ENCODE results near the gene NCOA1.
A peak's percentile ranks its signal among the peaks of the same experiment; 100 is the strongest.
"Not testable (repeated sequence)": the region's sequence is repeated elsewhere in the genome, so short reads cannot be mapped to it uniquely, and the experiment has no call there.

Gene NCOA1

GRCh38 chr2:24576146-24576545, 85.1 kb downstream of the NCOA1 start:
- no peak for DNase-seq (ENCODE audit: low read depth in 2 of 2)

DNA sequence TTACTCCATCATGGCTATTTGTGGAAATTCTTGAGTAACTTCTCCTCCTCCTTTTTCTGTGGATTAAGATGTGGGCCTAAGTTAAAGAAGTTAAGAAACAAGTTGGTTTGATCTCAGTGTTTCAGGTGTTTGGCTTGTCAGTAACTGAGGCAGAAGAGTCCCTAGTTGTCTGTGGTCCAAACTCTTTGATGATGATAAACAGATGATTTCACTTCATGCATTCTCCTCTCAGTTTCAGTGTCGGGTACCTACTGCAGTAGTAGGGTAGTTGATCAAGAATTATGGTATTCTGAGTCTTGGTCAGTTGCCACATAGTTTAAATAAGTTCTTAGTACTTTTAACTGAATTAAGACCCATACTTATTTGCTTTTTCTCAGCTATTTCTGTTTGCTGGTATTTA, 85.6 kb downstream of the NCOA1 start:
- no peak for DNase-seq (ENCODE audit: low read depth in 2 of 2)

DNA sequence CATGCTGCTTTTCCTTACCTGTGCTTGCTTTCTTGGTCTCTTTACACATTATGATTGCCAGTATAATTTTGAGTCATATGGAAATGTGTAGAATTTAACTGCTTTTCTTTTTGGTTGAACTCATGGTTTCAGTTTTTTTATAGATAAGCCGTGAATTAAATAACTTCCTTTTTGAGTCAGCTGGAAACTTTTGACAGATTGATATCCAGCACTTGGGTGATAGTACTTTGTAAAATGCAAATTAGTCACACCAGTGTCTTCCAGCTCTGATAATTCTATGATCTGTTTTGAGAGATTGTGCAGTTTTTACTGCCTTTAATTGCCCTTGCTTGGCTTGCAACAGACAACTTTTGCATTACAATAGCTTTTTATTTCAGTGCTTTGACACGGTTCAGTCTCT, 86.4 kb downstream of the NCOA1 start:
- DNase-seq (ENCODE audit: low read depth in 2 of 2): no peak

DNA sequence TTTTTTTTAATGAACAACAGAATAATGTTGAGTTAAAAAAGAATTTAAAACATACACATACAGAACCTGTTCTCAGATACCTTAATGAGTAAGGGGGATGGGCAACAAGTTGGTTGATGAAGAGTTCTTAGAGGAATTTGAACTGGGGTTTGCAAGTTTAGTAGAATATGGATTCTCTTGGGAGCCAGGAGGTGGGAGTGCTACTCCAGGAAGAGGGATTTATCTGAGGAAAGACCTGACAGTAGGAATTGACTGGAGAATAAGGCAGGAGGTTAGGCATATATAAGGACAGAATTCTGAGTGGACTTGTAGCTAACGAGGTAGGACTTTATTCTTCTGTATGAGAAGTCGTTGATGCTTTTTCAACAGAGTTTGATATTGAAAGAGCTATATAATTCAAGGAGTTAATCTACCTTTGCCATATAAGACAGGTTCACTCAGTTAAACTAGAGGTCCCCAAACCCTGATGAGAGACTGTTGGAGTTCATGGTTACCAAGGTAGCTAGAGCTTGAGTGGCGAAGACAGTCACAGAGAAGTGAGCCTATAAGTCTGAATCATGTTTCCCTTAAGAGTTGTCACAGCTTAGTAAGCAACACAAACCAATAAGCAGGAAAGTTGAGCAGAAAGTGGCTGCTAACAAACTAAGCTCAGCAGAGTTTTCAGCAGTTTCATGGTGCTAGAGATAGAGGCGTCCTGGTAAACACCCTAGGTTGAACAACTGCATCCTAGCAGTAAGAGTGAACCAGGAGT, 88.2 kb downstream of the NCOA1 start:
- no peak for DNase-seq (ENCODE audit: low read depth in 2 of 2)

DNA sequence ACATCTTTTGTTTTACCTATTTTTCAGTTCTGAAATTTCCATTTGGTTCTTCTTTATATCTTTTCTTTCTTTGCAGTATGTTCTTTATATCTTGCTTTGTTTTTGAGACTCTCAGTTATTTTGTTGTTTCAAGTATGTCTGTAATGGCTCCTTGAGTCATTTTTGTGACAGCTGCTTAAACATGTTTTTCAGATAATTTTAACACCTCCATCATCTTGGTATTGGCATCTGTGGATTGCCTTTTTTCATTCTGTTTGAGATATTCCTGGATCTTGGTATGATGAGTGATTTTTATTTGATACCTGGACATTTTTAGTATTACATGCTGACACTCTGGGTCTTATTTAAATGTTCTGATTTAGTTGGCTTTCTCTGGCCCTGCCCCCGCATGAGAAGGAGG, 89.5 kb downstream of the NCOA1 start:
- no peak for DNase-seq (ENCODE audit: low read depth in 2 of 2)

- DNase-seq (ENCODE audit: low read depth in 2 of 2): not testable (repeated sequence)
These were observed 90.9 kb downstream of the NCOA1 start for GRCh38 chr2:24581971-24582370.

DNA sequence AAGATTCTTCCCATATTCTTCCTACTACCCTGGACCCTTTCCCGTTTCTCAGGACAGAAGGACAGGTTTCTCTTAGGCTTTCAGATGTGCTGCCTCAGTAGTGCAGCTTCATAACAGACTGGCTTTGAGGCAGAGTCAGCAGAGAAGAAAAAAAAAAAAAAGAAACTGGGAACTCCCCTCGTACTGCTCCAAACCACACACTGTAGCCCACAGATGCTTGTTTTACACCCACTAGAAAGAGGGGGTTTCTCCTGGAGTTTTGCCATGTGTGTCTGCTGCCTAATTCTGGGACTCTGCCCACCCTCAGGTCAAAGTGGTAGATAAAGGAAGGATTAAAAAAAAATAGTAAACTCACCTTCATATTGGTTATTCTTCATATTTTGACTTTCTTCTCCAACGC, 95.9 kb downstream of the NCOA1 start:
- DNase-seq (ENCODE audit: low read depth in 2 of 2): peak in 1 of 2 donors; percentile 18

GRCh38 chr2:24588294-24588693, 97.2 kb downstream of the NCOA1 start:
- no peak for DNase-seq (ENCODE audit: low read depth in 2 of 2)

DNA sequence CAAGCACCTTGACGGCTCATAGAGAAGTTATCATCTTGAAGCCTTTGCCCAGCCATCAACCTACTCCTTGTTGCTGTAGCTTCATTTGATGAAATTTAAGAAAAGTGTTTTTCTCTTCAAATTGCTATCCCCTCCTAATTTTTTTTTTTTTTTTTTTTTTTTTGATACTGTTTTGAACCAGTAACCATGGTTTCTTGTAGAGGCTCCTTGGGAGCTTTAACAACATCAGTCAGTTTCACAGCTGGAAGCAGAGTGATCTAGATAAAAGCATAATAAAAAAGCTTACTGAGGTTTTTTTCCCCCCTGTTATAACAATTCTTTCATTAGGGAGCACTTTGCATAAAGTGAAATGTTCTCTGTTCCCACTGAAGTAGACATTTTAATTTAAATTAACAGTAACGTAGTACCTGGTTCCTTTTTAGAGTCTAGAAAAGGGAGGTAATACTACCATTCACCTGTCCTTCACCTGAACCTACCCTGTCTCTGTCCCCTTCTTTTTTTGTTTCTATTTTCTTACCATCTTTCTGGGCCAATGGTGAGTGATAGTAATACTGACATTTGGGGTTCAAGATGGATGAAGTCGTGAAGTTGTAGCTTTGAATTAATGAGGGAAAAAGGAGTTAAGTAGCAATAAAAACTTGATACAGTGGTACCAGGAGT, 101.5 kb downstream of the NCOA1 start:
- DNase-seq (ENCODE audit: low read depth in 2 of 2): no peak

DNA sequence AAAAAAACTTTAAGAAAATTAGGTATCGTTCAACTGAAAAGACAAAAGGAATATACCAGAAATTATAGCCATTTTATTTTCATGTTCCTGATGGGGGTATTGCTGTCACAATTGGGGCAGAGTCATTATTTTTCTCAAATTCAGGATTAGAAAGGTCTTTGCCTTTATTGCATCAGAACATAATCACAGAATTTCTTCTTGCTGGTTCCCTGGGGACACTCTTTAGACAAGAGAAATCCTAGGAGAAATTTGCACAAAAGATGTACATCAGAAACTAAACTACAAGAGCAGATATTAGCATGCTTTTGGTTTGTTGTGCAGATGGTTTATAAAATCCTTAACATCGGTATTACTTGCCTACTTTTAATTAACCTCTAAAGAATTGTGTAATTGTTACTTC, 103.2 kb downstream of the NCOA1 start:
- no peak for DNase-seq (ENCODE audit: low read depth in 2 of 2)

DNA sequence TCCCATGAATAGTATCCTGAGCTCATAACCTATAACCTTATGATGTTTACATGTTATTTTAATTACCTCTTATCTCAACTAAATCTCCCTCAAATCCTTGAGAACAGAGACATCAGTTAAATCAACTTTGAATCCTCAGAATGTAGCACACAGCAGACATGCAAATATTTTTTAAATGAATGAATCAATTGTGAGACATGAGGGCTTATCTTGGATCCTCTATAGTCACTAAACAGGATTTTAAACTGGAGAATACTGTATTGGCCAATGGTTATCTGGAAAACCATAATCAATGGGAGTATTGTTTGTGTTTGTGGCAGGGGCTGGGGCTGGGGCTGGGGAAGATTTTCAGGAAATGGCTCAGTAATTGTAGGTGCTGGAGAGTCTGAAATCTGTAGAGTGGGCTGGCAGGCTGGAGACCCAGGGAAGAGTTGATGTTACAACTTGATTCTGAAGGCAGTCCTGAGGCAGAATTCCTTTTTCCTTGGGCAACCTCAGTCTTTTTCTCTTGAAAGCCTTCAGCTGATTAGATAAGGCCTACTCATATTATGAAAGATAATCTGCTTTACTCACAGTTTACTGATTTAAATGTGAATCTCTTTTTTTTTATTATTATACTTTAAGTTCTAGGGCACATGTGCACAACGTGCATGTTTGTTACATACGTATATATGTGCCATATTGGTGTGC, 106.3 kb downstream of the NCOA1 start:
- no peak for DNase-seq (ENCODE audit: low read depth in 2 of 2)

DNA sequence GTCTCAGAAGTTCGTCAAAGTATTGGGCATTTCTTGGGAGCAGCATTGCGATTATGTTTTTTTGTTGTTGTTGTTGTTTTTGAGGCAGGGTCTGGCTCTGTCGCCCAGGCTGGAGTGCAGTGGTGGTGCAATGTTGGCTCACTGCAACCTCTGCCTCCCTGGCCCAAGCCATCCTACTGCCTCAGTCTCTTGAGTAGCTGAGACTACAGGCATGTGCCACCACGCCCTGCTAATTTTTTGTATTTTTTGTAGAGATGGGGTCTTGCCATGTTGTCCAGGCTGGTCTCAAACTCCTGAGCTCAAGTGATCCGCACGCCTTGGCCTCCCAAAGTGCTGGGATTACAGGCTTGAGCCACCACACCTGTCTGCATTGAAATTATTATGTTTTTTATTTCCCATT, 109.1 kb downstream of the NCOA1 start:
- not testable (repeated sequence) for DNase-seq (ENCODE audit: low read depth in 2 of 2)

GRCh38 chr2:24611631-24612030, 120.6 kb downstream of the NCOA1 start:
- no peak for DNase-seq (ENCODE audit: low read depth in 2 of 2)

DNA sequence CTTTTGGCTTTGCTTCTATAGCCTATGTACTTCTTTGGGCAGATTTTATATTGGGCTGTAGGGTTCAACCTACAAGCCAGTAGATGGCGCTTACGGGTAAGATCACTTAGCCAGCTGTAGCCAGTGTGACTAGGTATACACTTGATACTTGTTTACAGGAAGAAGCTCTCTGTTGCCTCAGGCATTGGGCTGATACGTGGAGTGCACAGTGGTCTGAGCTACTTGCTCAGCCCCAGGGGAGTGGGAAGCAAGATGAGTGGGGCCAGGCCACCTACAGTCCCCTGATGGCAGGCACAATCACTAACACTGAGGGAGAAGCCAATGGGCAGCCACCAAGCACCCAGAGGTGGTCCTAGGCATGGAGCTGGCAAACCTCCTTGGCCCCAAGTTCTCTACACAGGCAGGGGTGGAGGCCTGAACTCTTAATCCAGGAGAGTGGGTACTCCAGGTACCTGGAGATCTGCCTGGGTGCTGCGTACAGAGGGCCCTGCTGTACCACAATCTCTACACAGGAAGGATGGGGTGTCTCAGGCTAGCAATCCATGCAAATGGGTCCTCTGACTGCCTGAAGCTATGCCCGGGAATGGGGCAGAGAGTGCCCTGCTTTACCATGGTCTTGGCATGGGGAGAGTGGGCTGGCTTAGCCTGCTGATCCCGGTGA, 122.2 kb downstream of the NCOA1 start:
- peak in 1 of 2 donors; percentile 3 for DNase-seq (ENCODE audit: low read depth in 2 of 2)

- DNase-seq (ENCODE audit: low read depth in 2 of 2): no peak
These were observed 125.6 kb downstream of the NCOA1 start for GRCh38 chr2:24616616-24617015.

DNA sequence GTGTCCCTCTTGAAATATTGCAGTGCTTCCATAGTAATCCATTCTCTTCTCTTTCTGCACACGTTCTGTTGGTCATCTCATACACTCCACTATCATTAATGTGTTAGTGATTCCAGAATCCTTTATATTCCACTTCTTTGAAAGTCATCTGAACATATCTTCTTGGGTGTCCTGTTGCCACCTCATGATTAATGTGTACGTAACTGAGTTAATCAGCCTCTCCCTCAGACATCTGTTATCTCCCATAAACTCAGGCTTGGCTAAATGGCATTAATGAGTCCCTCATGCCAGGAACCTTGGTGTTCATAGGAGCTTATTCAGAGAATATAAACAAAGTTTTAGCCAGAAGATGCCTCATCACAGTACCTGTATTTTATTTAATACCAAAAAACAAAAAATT, 126.4 kb downstream of the NCOA1 start:
- no peak for DNase-seq (ENCODE audit: low read depth in 2 of 2)

- DNase-seq (ENCODE audit: low read depth in 2 of 2): no peak
These were observed 127.1 kb downstream of the NCOA1 start for GRCh38 chr2:24618144-24618543.

DNA sequence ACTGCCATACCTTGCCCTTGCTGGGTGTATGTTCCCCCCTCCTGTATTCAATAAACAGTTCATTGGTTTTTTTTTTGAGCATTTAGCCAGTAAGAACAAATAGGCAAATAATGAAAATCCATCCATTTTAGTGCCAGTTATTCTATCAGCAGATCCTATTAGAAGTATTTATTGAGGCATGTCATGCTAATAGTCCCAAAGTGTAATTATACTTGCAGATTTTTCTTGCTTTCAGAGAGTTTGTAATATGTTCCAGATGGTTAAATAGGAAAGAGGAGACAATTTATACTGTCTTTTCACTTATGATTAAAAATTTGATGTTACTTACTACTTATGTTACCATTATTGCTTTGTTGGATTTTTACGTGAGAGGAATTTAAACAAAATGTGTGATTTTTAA, 127.6 kb downstream of the NCOA1 start:
- no peak for DNase-seq (ENCODE audit: low read depth in 2 of 2)

DNA sequence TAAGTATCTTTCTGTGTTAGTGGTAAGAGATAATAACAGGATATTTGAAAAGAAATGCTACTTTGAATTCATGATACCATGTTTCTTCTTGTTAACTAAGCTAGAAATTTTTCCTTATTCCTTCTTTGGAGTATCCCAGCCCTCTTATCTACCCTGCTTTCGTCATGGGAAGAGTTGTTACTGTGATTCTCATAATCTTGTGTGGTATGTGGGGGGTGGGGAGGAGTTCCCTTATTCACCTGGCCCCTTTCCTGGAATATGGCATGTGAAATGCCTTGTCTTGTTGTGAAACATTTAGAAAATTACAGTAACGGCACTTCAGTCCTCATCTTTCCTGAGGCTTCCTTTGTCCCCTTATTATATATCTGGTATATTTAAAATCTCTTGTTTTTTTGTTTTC, 129.9 kb downstream of the NCOA1 start:
- no peak for DNase-seq (ENCODE audit: low read depth in 2 of 2)

DNA sequence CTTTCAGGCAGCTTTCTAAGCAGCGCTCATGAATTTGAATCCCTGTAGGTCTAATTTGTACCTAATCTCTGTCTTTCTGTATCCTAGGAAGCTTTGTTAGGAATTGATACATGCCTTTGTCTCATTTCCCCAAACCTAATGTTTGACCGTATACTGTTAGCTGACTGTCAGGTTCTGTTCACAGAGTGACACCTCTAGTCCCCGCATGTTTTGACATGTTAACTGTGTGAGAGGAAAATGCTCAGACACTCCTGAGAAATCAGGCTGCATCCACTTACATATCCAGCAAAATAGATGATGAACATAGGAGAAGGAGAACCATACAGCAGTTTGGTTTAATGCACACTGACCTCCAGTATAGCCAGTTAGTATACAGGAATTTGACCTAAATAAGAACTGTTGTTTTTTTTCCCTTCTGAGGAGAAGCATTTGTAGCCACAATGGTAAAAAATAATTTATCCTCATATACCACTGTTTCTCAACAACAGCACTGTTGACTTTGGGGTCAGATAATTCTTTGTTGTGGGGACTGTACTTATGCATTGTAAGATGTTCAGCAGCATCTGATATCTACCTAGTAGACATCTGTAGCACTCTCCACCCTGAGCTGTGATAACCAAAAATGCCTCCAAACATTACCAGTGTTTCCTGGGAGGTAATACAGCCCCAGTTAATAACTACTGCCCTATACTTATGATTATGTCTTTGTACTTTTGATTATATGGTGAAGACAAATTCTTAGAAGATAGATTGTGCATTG, 130.9 kb downstream of the NCOA1 start:
- no peak for DNase-seq (ENCODE audit: low read depth in 2 of 2)

DNA sequence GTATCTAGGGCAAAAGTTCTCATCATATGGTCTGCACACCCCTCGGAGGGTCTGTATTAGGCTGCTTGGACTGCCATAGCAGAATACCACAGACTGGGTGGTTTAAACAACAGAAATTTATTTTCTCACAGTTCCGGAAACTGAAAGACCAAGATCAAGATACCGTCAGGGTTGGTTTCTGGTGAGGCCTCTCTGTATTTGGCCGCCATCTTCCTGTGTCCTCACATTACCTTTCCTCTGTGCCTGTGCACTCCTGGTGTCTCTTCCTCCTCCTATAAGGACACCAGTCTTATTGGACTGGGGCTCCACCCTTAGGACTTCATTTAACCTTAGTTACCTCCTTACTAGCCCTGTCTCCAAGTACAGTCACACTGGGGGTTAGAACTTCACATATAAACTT, 132.5 kb downstream of the NCOA1 start:
- DNase-seq (ENCODE audit: low read depth in 2 of 2): no peak

DNA sequence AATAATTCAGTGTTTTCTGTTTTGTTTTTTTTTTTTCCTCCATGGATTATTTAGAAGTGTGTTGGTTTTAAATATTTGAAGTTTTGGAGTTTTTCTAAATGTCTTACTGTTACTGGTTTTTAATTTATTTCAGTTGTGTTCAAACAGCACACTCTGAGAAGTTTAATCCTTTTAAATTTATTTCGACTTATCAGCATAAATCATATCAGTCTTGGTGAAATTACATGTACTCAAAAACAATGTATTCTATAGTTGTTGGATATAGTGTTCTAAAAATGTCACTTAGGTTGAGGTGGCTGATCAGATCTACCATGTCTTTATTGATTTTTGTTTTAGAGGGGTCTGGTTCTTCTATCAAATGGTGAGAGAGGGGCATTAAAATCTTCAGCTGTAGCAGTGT, 134.7 kb downstream of the NCOA1 start:
- DNase-seq (ENCODE audit: low read depth in 2 of 2): no peak
